CD4-positive, alpha-beta T cell treated with Interleukin-6 at 100 ng/mL for 8 hours (primary cell): ENCODE measurements around the gene ZFYVE28.

Experiments
- DNase-seq: peaks from one replicate; pipeline ENCODE4 v3.0.0-alpha.2; 2020; ENCODE audit warnings: mixed read lengths, low spot score

Gene ZFYVE28

GRCh38 chr4:2260344-2261109, 157.9 kb downstream of the ZFYVE28 start:
- no peak for DNase-seq

GRCh38 chr4:2259541-2260343, 158.7 kb downstream of the ZFYVE28 start:
- DNase-seq, result no peak

GRCh38 chr4:2259036-2259540, 159.4 kb downstream of the ZFYVE28 start:
- DNase-seq, result no peak

- DNase-seq, result no peak
These were observed 160.1 kb downstream of the ZFYVE28 start for GRCh38 chr4:2258091-2259035.

GRCh38 chr4:2257361-2258081, 160.9 kb downstream of the ZFYVE28 start:
- DNase-seq, result no peak

- no peak for DNase-seq
These were observed 161.7 kb downstream of the ZFYVE28 start for GRCh38 chr4:2256781-2257191.

- no peak for DNase-seq
These were observed 162.2 kb downstream of the ZFYVE28 start for GRCh38 chr4:2256156-2256731.

- DNase-seq, result no peak
These were observed 162.8 kb downstream of the ZFYVE28 start for GRCh38 chr4:2255501-2256155.

GRCh38 chr4:2254665-2255500, 163.6 kb downstream of the ZFYVE28 start:
- no peak for DNase-seq

- DNase-seq, result no peak
These were observed 165.0 kb downstream of the ZFYVE28 start for GRCh38 chr4:2253160-2254084.

GRCh38 chr4:2252530-2253091, 165.8 kb downstream of the ZFYVE28 start:
- DNase-seq, result no peak

GRCh38 chr4:2251795-2252529, 166.5 kb downstream of the ZFYVE28 start:
- no peak for DNase-seq

- no peak for DNase-seq
These were observed 167.2 kb downstream of the ZFYVE28 start for GRCh38 chr4:2251073-2251794.

- DNase-seq, result no peak
These were observed 167.9 kb downstream of the ZFYVE28 start for GRCh38 chr4:2250357-2251072.

GRCh38 chr4:2249526-2250356, 168.7 kb downstream of the ZFYVE28 start:
- DNase-seq, result no peak
